Nucleus accumbens (tissue), 56 donors: ENCODE measurements around the gene RBBP4.
A peak's percentile ranks its signal among the peaks of the same experiment; 100 is the strongest.
"Not testable (repeated sequence)": the region's sequence is repeated elsewhere in the genome, so short reads cannot be mapped to it uniquely, and the experiment has no call there.

Experiments used
- DNase-seq, 56 donors: peaks; one replicate each; lab custom pipeline; 2025; lab: John Stamatoyannopoulos, UW

RBBP4 gene

DNA sequence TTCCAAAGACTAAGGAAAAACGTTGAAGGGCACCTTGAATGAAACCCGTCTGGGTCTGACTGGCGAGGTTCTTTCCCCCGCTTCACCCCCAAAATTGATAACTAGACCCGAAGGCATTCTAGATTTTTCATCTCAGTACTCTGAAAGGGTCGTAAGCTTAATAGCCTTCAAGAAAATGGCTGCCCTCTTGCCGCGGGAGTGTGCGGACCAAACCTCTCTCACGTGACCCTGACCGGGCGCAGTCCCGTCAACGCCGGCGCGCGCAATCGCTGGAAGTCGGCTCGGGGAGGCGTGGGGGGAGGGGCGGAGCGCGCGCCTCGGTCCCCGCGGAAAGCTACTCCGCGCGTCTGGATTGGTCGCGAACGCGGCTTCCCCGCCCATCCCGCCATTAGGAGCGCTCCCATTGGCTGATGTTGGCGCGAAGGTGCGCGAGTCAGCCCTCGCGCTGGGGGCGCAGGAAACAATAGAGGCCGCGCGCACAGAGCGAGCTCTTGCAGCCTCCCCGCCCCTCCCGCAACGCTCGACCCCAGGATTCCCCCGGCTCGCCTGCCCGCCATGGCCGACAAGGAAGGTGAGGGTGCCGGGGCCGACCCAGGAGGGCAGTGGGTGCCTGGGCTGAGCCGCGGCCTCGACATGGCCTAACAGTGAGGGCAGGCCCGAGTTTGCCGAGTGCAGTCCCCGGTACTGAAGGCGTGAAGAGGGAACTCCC is at the start of gene RBBP4:
Gene RBBP4 (plus strand): TSS at position 457 of the 709 bp plus-strand sequence. CDS start 99 bp downstream, at position 556.
- peak; percentile 60 to 99 (median 95) for DNase-seq

DNA sequence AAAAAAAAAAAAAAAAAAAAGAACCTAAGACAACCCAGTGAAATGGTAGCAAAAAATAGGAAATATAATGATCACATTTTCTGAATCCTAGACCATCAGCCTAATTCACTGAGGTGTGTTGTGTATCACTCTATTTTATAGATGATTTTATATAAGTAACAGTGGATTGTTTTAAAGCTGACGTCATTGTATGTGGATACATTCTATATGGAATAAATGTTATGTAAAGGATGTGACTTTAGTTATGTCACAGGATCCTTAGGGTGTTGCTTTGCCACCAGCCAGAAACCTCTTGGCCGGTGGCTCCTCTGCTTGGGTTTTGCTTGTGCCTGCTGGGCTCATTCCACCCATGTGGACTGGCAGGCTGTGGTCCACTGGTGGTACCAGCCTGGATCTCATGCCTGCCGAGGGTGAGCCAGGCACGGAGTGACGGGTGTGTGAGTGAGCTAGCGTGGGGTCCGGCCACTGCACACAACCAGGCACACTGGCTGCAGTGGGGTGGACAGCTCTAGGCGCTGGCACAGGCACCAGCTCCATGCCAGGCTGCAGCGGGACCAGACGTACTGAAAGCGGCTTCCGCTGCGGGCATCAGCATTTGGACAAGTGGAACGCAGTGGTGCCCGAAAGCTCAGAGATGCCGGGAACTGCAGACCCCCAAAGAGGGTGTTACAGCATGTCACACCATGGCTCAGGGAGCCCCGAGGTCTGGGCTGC is 45.1 kb upstream of the RBBP4 start:
- no peak for DNase-seq

DNA sequence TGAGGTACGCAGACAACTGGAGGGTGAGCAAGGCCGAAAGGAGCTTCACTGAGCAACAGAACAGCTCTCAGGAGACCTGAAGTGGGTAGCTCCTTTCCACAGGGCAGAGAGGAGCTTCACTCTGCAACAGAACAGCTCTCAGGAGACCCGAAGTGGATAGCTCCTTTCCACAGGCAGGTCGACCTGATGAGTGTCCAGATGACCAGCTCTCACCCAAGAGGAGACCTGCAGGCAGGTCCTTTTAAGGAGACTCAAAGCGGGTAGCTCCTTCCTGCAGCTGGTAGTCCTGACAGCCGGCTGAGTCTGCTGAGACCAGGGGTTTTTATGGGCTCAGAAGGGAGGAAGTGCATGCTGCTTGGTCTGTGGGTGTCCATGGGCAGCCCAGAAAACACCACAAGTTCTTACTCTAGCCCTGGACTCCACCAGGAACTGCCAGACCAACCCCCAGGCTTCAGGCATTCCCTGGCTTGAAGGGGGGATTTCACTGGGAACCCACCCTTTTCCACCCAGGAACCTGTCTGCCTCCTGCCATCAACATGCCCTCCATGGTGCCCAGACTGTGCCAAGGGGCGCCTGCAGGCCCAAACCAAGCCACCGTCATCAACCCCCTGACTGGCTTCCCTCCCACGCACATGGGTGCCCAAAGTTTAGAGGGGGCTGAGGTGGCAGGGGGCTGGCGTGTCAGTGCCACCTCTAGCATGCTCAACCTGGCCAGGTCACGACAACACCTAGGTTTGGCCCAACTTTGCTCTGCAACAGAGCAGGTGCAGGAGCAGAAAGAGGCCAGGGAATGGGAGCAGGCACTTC is 44.2 kb upstream of the RBBP4 start:
- no peak for DNase-seq

DNA sequence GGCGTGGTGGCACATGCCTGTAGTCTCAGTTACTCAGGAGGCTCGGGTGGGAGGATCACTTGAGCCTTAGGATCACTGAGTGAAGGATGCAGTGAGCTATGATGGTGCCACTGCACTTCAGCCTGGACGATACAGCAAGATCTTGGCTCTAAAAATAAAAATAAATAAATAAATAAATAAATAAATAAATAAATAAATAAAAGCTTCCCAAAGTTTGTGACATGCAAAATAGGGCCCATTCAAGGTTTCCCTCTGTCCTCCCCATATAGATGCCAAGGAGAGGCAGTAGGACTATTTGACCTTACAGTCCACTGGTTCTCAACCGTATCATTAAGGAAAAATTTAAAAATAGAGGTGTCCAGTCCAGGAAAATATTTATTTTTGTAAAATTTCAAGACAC is 41.8 kb upstream of the RBBP4 start:
- DNase-seq: no peak

DNA sequence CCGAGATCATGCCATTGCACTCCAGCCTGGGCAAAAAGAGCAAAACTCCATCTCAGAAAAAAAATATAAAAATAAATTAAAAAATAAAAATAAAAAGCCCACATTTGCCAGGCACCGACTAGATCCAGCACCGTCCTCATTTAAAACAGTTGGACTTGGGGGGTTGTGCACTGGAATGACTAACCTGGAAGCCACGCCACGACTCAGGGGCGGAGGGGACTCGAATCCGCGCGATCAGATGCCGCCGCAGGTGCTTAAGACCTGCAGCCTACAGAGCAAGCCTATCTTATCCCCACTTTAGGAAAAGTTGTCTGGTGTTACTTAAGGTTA is 39.2 kb upstream of the RBBP4 start:
- no peak for DNase-seq

DNA sequence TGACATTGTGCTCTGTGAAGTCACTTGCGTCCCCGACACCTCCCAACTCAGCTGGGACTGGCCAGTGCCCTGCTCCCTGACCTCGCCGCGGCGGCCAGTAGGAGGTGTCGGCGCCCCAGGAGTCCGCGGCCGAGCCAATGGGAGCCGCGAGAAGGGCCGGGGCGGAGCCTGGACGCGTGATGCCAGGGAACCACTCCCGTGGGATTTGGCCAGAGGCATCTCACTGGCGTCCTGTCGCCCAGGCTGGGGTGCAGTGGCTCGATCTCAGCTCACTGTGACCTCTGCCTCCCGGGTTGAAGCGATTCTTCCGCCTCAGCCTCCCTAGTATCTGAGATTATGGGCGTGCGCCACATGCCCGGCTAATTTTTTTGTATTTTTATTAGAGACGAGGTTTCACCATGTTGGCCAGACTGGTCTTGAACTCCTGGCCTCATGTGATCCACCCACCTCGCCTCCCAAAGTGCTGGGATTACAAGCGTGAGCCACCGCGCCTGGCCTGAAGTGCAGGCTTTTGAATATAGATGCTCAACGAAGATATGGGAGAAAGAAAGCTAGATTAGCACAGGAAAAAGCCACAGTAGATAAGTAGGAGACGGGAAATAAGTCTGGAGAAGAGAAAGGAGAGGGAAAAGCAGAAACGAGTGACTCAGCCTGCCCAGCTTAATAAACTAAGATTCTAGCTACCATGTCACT is 38.7 kb upstream of the RBBP4 start:
- peak; percentile 15 to 94 (median 82) for DNase-seq

DNA sequence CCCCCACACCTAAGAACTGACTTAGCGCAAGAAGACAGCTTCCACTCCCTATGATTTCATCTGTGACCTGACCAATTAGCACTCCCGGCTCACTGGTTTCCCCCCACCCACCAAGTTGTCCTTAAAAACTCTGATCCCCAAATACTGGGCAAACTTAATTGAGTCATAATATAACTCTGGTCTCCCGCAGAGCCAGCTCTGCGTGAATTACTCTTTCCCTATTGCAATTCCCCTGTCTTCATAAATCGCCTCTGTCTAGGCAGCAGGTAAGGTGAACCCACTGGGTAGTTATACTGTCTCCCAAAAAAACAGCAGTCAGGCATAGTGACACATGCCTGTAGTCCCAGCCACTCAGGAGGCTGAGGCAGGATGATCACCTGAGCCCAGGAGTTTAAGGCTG is 37.5 kb upstream of the RBBP4 start:
- no peak for DNase-seq

DNA sequence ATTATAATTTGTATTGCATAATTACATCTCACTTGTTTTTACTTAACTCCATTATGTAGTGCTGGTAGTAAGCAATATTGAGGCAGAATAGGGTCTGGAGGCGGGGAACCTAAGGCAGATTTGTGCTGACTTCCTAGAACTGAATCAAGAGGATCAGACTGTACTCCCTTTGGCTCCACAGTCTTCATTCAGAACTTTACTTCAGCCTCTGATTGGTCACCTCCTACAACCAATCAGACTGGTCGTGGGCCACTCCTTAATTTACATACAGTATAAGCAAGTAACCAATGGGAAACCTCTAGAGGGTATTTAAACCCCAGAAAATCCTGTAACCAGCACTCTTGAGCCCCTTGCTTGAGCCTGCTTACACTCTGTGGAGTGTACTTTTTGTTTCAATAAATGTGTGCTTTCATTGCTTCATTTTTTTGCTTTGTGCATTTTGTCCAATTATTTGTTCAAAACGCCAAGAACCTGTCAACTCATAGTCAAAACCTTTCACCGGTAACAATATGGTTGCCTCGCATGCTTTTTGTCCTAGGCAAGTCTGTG is 32.3 kb upstream of the RBBP4 start:
- DNase-seq: no peak

DNA sequence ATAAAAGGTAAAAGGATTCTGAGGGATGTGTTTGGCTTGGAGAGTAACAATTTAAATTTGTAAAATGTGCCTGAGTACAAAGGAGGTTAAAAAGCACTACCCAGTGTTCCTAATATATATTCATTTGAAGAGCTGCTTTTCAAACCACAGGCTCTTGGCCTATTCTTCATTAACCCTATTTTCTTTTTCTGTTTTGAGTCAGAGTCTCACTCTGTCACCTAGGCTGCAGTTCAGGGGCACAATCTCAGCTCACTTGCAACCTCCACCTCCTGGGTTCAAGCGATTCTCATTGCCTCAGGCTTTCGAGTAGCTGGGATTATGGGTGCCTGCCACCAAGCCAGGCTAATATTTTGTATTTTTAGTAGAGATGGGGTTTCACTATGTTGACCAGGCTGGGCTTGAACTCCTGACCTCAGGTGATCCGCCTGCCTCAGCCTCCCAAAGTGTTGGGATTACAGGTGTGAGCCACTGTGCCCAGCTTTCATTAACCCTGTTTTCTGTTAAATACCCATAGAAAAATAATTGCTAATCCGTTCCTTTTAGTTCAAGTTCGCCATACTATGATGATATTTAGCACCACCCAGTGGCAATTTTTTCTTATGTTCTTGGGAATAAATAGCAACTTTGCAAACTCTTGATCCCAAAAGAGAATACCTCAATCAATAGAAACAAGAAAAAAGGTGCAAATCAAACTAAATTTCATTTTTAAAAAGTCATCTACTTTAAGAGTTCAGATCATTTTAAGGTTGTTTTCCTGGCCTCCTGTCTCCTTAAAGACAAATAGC is 31.1 kb upstream of the RBBP4 start:
- no peak for DNase-seq

DNA sequence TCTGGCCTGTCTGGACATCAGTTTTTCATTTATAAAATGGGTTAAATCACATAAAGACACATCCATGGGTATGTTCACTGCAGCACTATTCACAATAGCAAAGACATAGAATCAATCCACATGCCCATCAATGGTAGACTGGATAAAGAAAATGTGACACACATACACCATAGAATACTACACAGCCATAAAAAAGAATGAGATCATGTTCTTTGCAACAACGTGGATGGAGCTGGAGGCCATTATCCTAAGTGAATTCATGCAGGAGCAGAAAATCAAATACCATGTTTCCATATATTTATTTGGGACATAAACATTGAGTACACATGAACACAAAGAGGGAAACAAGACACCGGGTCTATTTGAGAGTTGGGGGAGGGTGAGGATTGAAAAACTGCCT is 28.8 kb upstream of the RBBP4 start:
- DNase-seq: no peak

DNA sequence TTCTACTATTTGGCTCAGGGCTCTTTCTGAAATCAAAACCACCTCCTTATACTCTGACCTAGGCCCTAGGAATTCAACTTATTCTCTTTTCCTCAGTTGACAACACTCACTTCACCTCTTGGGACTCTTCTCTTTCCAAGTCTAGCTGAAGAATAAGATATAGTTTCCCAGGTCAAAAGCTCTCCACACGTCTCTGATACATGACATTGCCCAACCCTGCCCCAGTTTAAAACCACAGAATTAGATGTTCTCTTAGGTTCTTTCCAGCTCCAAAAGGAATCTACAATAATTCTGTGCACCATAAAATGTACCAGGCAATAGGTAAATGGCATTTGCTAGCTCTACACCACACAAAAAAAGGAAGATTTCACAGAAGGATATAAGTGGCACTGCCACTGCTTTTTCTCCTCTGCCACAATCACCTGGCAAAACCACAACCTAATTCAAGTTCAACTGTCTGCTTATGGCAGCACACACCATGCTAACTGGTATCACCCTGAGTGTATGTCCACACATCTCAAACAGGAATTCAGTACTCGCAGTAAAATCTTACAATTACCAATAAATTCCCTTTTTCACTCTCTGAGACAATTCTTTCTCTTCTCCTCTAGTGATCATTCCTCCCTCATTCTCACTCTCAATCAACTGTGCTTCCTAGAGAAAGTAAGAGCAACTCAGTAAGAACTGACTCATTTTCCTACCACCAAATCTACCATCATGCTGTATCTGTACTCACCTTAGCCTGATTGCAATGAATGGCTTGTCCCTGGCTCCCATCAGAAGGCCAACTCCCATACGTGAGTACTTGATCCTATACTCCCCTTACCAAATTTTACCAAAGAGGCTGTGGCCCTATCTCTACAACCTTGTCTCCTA is 28.0 kb upstream of the RBBP4 start:
- no peak for DNase-seq

DNA sequence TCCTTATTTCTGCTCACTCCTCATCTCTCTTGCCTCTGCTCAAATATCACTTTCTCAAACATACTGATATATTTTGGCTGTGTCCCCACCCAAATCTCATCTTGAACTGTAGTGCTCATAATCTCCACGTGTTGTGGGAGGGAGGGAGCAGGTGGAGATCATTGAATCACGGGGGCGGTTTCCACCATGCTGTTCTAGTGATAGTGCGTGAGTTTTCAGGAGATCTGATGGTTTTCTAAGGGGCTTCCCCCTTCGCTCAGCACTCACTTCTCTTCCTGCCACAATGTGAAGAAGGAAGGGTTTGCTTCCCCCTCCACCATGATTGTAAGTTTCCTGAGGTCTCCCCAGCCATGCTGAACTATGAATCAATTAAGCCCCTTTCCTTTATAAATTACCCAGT is 27.2 kb upstream of the RBBP4 start:
- DNase-seq: no peak

DNA sequence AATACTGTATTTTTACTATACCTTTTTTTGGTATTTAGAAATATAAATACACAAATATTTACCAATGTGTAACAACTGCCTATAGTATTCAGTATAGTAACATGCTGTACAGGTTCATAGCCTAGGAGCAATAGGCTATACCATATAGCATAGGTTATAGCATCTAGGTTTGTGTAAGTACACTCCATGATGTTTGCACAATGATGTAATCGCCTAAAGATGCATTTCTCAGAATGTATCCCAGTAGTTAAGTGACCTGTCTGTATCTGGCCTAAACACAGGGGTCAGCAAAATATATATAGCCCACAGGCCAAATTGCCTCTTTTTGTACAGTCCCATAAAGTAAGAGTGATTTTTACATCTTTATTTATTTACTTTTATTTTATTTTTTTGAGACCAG is 24.8 kb upstream of the RBBP4 start:
- DNase-seq: no peak

DNA sequence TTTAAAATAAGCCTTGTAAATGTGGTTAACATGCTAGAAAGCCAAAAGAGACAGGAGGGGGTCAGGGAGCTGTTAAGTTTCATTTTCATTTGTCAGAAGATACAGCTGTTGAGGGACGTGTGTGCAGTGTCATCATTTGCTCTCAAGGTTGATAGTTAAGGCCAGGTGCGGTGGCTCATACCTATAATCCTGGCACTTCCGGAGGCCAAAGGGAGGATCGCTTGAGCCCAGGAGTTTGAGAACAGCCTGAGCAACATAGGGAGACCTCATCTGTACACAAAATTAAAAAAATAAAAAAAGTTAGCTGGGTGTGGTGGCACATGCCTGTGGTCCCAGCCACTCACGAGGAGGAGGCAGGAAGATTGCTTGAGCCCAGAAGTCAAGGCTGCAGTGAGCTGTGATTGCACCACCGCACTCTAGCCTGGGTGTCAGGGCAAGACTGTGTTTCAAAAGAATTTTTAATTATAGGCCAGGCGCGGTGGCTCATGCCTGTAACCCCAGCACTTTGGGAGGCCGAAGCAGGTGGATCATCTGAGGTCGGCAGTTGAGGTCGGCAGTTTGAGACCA is 23.3 kb upstream of the RBBP4 start:
- DNase-seq: no peak

DNA sequence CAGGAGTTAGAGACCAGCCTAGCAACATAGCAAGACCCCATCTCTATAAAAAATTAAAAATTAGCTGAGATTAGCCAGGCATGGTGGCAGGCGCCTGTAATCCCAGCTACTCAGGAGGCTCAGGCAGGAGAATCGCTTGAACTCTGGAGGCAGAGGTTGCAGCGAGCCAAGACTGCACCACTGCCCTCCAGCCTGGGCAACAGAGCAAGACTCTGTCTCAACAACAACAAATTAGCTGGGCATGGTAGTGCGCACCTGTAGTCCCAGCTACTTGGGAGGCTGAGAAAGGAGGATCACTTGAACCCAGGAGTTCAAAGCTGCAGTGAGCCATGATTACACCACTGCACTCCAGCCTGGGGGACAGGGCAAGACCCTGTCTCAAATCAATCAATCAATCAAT is 20.8 kb upstream of the RBBP4 start:
- not testable (repeated sequence) for DNase-seq

DNA sequence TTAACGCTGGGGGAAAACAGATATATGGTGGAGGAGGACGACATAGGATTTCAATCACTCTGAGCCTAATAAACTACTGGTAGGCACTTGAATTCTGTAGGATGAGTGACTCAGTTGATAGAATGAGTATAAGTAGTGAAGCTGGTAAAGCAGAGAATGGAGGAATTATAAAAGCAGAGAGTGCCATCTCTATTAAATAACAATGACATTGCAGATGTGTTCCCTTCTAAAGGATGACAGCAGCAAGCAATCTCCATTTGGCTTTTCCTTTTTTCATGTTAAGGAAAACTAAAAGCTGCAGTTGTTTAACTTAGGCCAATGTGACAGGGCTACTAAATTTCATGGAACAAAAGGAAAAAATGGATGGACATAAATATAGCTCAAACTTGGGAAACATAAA is 18.2 kb upstream of the RBBP4 start:
- DNase-seq: no peak

DNA sequence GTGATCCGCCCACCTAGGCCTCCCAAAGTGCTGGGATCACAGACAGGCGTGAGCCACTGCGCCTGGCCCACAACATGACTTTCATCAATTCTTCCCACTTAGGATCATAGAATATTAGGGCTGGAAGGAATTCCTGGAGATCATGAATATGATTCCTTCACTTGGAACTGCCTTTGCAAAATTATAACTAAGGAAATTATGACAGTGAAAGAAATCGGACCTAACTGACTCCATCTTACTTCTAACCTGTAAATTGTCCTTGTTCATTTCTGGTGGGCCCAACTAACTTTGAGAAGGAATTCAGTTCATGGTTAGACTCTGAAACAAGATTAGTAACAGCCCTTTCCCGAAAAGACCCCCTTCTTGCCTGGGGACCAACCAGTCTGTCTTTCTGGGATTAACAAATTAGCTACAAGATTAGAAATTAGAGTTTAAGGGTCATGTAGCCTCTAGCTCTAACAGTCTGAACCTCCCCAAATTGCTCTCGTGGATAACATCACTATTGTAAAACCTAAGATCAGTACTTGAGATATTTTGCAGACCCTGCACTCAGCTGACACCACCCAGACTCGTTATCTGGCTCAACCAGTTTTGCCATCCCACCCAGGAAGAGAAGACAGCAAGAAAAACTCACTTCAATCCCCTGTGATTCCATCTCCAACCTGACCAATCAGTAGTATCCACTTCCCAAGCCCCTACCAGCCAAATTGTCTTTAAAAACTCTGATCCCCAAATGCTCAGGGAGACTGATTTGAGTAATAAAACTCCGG is 15.3 kb upstream of the RBBP4 start:
- DNase-seq: no peak
